DOHH2 (cell line): ENCODE data around the gene WDR73.
A peak's percentile ranks its signal among the peaks of the same experiment; 100 is the strongest.

ENCODE experiments used
- CTCF ChIP-seq: fragments of 200-600 bp; sonication (generic); IDR thresholded peaks from one replicate; pipeline ENCODE4 v1.5.1; 2014; ENCODE audit warnings: antibody characterized with exemption, mild to moderate bottlenecking, low read depth, low read length; ENCODE audit not compliant: poor library complexity, severe bottlenecking
- EZH2phosphoT487 ChIP-seq: fragments of 200-600 bp; sonication (generic); IDR thresholded peaks from 2 replicates; pipeline ENCODE4 v1.6.1; 2017; ENCODE audit warnings: borderline replicate concordance, mild to moderate bottlenecking, antibody characterized with exemption, low read length, moderate library complexity, mixed read lengths

GRCh38 chr15:84598250-84598649, 55.8 kb downstream of the WDR73 start:
- TF ChIP-seq CTCF (peak; percentile 29), EZH2phosphoT487 (no peak)
